ENCODE results near the gene SHISA4. TPM values are rescaled to one million over a fixed set of nuclear protein-coding genes. Genes with fewer than 3 reads are reported as not detected.

Gene SHISA4
- total and polyA plus RNA-seq, 12 donors, result 32.9 to 221 (median 77.9) TPM

DNA sequence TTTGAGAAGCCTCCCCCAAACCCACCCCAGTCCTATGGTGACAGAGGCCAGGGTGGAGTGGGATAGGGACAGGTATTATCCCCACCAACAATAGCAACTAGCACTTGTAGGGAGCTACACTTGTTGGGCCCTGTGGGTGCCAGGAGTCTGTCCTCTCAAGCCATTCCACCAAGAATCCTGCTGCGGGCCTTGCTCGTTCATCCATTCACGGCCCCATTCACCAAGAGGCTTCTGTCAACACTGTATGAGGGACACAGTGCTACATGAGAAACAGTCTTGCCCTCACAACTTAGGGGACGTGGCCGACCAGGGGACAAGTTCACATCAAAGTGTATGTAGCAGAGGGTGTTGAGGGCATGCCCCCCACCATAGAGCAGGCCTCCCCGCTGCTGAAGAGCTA lies 18.9 kb downstream of the SHISA4 start:
- WGBS, 4 donors, result 90 to 100% (median 97%) methylated on average over 1 to 6 of the region's 6 CpGs
- Histone ChIP-seq H3K4me1 (replicated peaks in 1 of 2) (peaks cover 16 to 39% of the 10 kb centered on the region in 2 donors), H3K36me3 (replicated peaks in 1 of 2) (no peaks in the 10 kb centered on the region), H3K27me3 (no peaks in the 10 kb centered on the region), H3K27ac (peak overlapping the region in 2 of 5 donors; percentile 78 to 83), H3K4me3 (no peak overlapping the region), H3K9me3 (replicated peaks in 1 of 3) (no peaks in the 10 kb centered on the region)
- no peak for DNase-seq
- TF ChIP-seq POLR2A (IDR thresholded peaks at IDR 0.05), result no peak
- TF ChIP-seq, protein P1, sequence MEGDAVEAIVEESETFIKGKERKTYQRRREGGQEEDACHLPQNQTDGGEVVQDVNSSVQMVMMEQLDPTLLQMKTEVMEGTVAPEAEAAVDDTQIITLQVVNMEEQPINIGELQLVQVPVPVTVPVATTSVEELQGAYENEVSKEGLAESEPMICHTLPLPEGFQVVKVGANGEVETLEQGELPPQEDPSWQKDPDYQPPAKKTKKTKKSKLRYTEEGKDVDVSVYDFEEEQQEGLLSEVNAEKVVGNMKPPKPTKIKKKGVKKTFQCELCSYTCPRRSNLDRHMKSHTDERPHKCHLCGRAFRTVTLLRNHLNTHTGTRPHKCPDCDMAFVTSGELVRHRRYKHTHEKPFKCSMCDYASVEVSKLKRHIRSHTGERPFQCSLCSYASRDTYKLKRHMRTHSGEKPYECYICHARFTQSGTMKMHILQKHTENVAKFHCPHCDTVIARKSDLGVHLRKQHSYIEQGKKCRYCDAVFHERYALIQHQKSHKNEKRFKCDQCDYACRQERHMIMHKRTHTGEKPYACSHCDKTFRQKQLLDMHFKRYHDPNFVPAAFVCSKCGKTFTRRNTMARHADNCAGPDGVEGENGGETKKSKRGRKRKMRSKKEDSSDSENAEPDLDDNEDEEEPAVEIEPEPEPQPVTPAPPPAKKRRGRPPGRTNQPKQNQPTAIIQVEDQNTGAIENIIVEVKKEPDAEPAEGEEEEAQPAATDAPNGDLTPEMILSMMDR (IDR thresholded peaks at IDR 0.05), result no peak
- intact Hi-C loops (cut with DNase I), result no loop called here

DNA sequence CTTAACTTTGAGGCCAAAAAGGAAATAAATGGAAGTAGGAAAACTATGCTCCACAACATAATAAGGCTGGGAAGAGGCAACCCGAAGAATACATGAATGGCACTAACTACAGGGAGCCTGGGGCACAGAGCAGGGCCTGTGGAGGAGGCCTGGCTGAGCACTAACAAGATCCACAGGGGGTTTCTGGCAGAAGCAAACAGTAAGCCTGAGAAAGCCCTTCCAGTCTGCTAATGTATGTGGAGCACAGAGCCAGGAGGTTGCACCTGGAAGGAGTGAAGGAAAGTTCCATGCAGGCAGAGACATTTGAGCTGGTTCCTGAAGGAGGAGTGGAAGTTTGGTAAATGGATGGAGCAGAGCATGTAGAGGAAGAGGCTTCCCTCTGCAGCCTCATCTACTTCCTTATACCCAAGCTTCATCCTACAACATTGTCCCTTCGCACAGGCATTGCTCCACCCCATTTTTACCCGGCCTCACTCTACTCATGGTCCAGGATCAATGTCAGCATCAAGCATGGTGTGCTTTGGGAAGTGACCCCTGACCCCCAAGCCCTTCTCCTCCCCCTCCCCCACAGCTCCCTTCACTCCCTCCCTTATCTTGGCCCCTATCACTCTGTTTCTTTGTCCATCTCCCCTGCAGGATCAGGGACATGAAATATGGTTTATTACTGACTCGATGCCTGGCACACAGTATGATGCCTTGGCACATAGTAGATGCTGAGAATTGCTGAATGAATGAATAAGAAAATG lies 23.3 kb downstream of the SHISA4 start:
- Histone ChIP-seq H3K4me1 (replicated peaks in 1 of 2) (peaks cover 8 to 12% of the 10 kb centered on the region in 2 donors), H3K27me3 (no peaks in the 10 kb centered on the region), H3K4me3 (no peak overlapping the region), H3K36me3 (replicated peaks in 1 of 2) (no peaks in the 10 kb centered on the region), H3K27ac (peak overlapping the region in 1 of 5 donors; percentile 60), H3K9me3 (replicated peaks in 1 of 3) (no peaks in the 10 kb centered on the region)
- 79 to 87% (median 83%) methylated on average over 4 of the region's 4 CpGs for WGBS, 4 donors
- no peak for TF ChIP-seq POLR2A (IDR thresholded peaks at IDR 0.05)
- TF ChIP-seq, protein P1 (IDR thresholded peaks at IDR 0.05), result no peak
- intact Hi-C loops (cut with DNase I), result no loop called here
- DNase-seq, result no peak

DNA sequence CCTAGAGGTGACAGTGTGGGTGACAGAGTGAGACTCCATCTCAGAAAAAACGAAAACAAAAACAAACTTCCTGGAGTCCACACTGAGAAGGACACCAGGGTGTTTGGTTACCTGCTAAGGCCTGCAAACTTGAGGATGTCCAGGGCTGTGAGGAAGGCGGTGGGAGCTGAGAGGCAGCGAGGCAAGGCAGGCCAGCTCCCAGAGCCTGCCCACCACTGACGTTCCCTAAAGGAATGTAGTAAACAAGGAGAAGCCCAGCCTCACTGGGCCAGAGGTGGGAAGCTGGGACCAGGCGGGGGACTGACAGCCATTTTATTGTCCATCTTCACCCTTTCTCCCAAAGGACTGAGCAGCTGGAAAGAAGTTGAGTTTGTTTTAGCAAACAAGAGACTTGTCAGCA lies 24.1 kb downstream of the SHISA4 start:
- H3K27ac ChIP-seq, result peak overlapping the region in 1 of 5 donors; percentile 60
- H3K4me1 ChIP-seq (replicated peaks in 1 of 2), result peaks cover 16 to 20% of the 10 kb centered on the region in 2 donors
- H3K4me3 ChIP-seq, result no peak overlapping the region
- 74 to 81% (median 77%) methylated on average over 5 of the region's 5 CpGs for WGBS, 4 donors
- TF ChIP-seq, protein P1 (IDR thresholded peaks at IDR 0.05), result no peak
- no peak for TF ChIP-seq POLR2A (IDR thresholded peaks at IDR 0.05)
- H3K27me3 ChIP-seq, result no peaks in the 10 kb centered on the region
- no peak for DNase-seq
- no peaks in the 10 kb centered on the region for H3K9me3 ChIP-seq (replicated peaks in 1 of 3)
- intact Hi-C loops (cut with DNase I), result no loop called here
- no peaks in the 10 kb centered on the region for H3K36me3 ChIP-seq (replicated peaks in 1 of 2)

DNA sequence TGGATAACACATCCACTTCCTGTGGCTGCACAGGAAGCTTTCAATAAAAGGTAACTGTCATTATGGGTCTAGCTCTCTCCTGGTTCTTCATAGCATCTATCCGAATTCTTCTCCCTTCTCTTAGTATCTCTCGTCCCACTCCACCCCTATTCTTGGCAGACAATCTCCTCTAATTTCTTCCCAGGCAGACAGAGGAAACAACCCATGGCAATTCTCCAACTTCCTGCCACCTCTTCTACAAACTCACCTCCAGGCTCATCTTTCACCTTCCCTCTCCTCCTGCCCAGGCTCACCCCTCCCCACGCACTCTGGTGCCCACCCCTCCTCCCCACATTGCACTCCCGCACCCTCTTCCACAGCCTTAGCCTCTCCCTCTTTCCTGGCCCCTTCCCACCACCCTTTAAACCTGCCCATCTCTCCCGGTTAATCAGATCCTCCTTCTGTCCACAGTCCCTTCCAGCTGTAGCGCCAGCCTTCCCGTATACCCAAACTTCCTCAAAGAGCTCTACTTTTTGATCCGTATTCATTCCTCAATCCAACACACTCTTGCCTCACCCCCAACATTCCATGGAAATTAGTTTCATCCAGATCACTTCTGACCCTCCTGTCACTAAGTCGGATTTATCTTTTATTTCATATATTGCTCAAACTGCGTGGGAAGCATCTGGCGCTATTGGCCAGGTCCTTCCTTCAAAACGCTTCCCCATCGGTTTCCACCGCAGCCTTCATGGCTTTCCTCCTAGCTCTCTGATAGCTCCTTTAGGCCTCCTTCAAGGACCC lies 25.9 kb downstream of the SHISA4 start:
- no peaks in the 10 kb centered on the region for H3K36me3 ChIP-seq (replicated peaks in 1 of 2)
- H3K4me1 ChIP-seq (replicated peaks in 1 of 2), result peaks cover 23 to 31% of the 10 kb centered on the region in 2 donors
- no peaks in the 10 kb centered on the region for H3K9me3 ChIP-seq (replicated peaks in 1 of 3)
- H3K27ac ChIP-seq, result peak overlapping the region in 1 of 5 donors; percentile 86
- no peaks in the 10 kb centered on the region for H3K27me3 ChIP-seq
- 76 to 86% (median 78%) methylated on average over 13 to 14 of the region's 14 CpGs for WGBS, 4 donors
- no peak for DNase-seq
- intact Hi-C loops (cut with DNase I), result no loop called here
- TF ChIP-seq POLR2A (IDR thresholded peaks at IDR 0.05), result no peak
- TF ChIP-seq, protein P1 (IDR thresholded peaks at IDR 0.05), result no peak
- H3K4me3 ChIP-seq, result no peak overlapping the region
